Neutrophil (primary cell): Measurements from ENCODE around the gene THSD4.

ENCODE experiments used
- H3K27ac ChIP-seq: fragments of 200-600 bp; sonication (generic); 2 replicates; pipeline ENCODE4 v1.5.1; 2016; ENCODE audit warnings: mild to moderate bottlenecking, moderate library complexity
- H3K27me3 ChIP-seq: fragments of 200-600 bp; sonication (generic); 2 replicates; pipeline ENCODE4 v1.6.0; 2016; ENCODE audit warnings: mild to moderate bottlenecking
- H3K36me3 ChIP-seq: fragments of 200-600 bp; sonication (generic); 2 replicates; pipeline ENCODE4 v1.5.1; 2017
- H3K4me1 ChIP-seq, 2 experiments: fragments of 200-600 bp in 1 of 2; sonication (generic) in 1 of 2; 1 replicate in 1 of 2; 2 replicates in 1 of 2; pipeline versions ENCODE4 v1.5.1 to v1.6.1; 2013 to 2016; ENCODE audit warnings: low read depth in 1 of 2, low read length in 1 of 2, mild to moderate bottlenecking in 1 of 2, moderate library complexity in 1 of 2; ENCODE audit not compliant: control insufficient read depth in 1 of 2, insufficient read depth in 1 of 2
- H3K4me3 ChIP-seq, 2 experiments: fragments of 200-600 bp in 1 of 2; sonication (generic) in 1 of 2; 1 replicate in 1 of 2; 2 replicates in 1 of 2; pipeline ENCODE4 v1.5.1; 2013 to 2016; ENCODE audit warnings: low read depth in 1 of 2, low read length in 1 of 2, mild to moderate bottlenecking in 1 of 2, moderate library complexity in 1 of 2
- H3K9me3 ChIP-seq: fragments of 200-600 bp; sonication (generic); 2 replicates; pipeline ENCODE4 v1.5.1; 2016
- CTCF ChIP-seq: fragments of 200-600 bp; sonication (generic); IDR thresholded peaks from 2 replicates; pipeline ENCODE4 v1.5.1; 2016; ENCODE audit warnings: antibody characterized with exemption

The THSD4 gene

GRCh38 chr15:71194286-71194685 lies 79.0 kb downstream of the THSD4 start:
- TF ChIP-seq CTCF = no peak
- Histone ChIP-seq H3K4me1 (no peaks in the 10 kb centered on the region), H3K36me3 (no peaks in the 10 kb centered on the region), H3K4me3 (no peak overlapping the region), H3K9me3 (no peaks in the 10 kb centered on the region), H3K27ac (no peak overlapping the region), H3K27me3 (no peaks in the 10 kb centered on the region)

GRCh38 chr15:71195242-71195641 lies 80.0 kb downstream of the THSD4 start:
- H3K4me1 ChIP-seq = no peaks in the 10 kb centered on the region
- H3K36me3 ChIP-seq = no peaks in the 10 kb centered on the region
- H3K27me3 ChIP-seq = no peaks in the 10 kb centered on the region
- no peak overlapping the region for H3K4me3 ChIP-seq
- H3K27ac ChIP-seq = no peak overlapping the region
- no peaks in the 10 kb centered on the region for H3K9me3 ChIP-seq
- TF ChIP-seq CTCF = no peak

- no peaks in the 10 kb centered on the region for H3K36me3 ChIP-seq
- no peaks in the 10 kb centered on the region for H3K4me1 ChIP-seq
- H3K9me3 ChIP-seq = no peaks in the 10 kb centered on the region
- no peak overlapping the region for H3K4me3 ChIP-seq
- H3K27ac ChIP-seq = no peak overlapping the region
- no peak for TF ChIP-seq CTCF
- no peaks in the 10 kb centered on the region for H3K27me3 ChIP-seq
These were observed 82.3 kb downstream of the THSD4 start for GRCh38 chr15:71197620-71198019.

- Histone ChIP-seq H3K27ac (no peak overlapping the region), H3K27me3 (no peaks in the 10 kb centered on the region), H3K4me3 (no peak overlapping the region), H3K9me3 (no peaks in the 10 kb centered on the region), H3K36me3 (no peaks in the 10 kb centered on the region), H3K4me1 (no peaks in the 10 kb centered on the region)
- no peak for TF ChIP-seq CTCF
These were observed 83.6 kb downstream of the THSD4 start for GRCh38 chr15:71198846-71199245.

GRCh38 chr15:71199384-71200351 lies 84.4 kb downstream of the THSD4 start:
- Histone ChIP-seq H3K36me3 (no peaks in the 10 kb centered on the region), H3K27ac (no peak overlapping the region)

More at GRCh38 chr15:71199384-71200351, 84.4 kb downstream of the THSD4 start:
- H3K4me3 ChIP-seq = no peak overlapping the region
- H3K9me3 ChIP-seq = no peaks in the 10 kb centered on the region
- no peaks in the 10 kb centered on the region for H3K27me3 ChIP-seq
- TF ChIP-seq CTCF = no peak
- H3K4me1 ChIP-seq = no peaks in the 10 kb centered on the region
